ENCODE data around the gene C1S.
A peak's percentile ranks its signal among the peaks of the same experiment; 100 is the strongest.

Gene C1S

GRCh38 chr12:7091660-7092228 is 31.2 kb downstream of the C1S start:
- peak overlapping the region; percentile 75 for H3K4me3 ChIP-seq (ENCODE audit: low read depth, low read length)
- TF ChIP-seq CTCF (IDR thresholded peaks at IDR 0.05; ENCODE audit: low read depth, low read length), result no peak

GRCh38 chr12:7092229-7092985 is 31.9 kb downstream of the C1S start, which contains the start of gene C1R:
C1R (minus strand) TSS chr12:7092445; CDS start chr12:7092388, 57 bp downstream.
- peak within 1 kb of the TSS; percentile 75 for H3K4me3 ChIP-seq (ENCODE audit: low read depth, low read length)

GRCh38 chr12:7092986-7093460 is 32.5 kb downstream of the C1S start:
- H3K4me3 ChIP-seq (ENCODE audit: low read depth, low read length), result no peak overlapping the region
- no peak for TF ChIP-seq CTCF (IDR thresholded peaks at IDR 0.05; ENCODE audit: low read depth, low read length)

More at GRCh38 chr12:7092229-7092985, 31.9 kb downstream of the C1S start, which contains the start of gene C1R:
- TF ChIP-seq CTCF (IDR thresholded peaks at IDR 0.05; ENCODE audit: low read depth, low read length), result peak; percentile 84

- TF ChIP-seq CTCF (IDR thresholded peaks at IDR 0.05; ENCODE audit: low read depth, low read length), result no peak
- H3K4me3 ChIP-seq (ENCODE audit: low read depth, low read length), result no peak overlapping the region
Measured at GRCh38 chr12:7093486-7093885, 33.0 kb downstream of the C1S start.

DNA sequence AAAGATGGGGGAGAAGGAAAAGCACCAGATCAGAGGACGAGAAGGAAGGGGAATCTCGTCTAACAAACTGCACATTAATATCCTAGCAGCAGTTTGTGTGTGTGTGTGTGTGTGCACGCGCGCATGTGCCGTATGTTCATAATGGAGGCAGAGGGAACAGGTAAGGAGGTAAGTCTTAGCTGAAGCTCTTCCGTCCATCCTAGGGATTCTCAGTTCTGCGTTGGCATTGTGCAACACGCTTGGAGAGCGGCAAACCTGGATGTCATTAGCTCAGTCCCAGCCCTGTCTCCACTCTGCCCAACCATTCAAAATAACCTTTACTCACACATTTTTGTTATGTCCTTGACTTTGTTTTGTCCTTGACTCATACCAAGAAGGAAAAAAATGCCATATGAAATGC is 33.4 kb downstream of the C1S start:
- TF ChIP-seq CTCF (IDR thresholded peaks at IDR 0.05; ENCODE audit: low read depth, low read length), result no peak
- no peak overlapping the region for H3K4me3 ChIP-seq (ENCODE audit: low read depth, low read length)

DNA sequence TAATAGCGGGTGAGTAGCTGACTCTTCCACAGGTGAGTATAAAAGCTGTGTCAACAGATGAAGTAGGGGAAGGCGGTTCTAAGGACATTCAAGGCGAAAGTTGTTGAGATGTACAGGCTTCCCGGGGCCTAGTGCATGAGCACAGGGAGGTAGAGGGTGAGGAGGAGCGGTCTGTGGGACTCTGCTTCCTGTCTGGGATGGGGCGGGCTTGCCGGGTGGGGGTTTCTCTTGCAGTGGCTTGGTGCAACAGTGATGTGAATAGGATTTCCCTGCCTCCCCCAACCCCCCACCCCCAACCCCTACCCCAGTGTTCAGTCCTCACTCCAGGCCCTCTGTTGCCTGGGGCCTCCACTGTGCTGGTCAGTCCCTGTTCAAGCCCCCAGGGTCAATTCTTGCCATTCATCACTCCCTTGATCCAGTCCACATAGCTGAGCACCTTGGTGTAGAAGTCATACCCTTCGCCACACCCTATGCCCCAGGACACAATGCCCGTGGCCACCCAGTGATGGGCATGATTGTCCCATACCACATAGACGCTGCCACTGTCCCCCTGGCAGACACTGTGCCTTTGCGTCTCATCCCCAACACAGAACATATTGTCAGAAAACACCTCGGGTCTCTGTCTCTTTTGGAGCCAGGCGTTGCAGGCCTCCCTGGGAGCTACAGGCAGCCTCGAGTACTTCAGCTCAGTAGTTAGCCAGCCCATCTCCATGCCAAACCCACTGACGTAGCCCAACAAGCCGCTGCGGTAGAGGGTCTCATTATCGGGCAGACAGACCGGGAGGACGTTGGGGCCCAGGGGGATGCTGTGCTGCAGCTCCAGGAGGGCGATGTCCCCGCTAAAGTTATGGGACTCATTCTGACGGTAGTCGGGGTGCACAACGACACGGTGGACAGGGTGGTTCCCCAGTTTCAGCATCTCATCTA is 35.8 kb downstream of the C1S start:
- no peak for TF ChIP-seq CTCF (IDR thresholded peaks at IDR 0.05; ENCODE audit: low read depth, low read length)
- no peak overlapping the region for H3K4me3 ChIP-seq (ENCODE audit: low read depth, low read length)
